Smooth muscle cell (in vitro differentiated cells): ENCODE data around the gene BCL2. TPM values are rescaled to one million over a fixed set of nuclear protein-coding genes. Genes with fewer than 3 reads are reported as not detected.
A peak's percentile ranks its signal among the peaks of the same experiment; 100 is the strongest.

Experiments used
- DNase-seq: peaks from one replicate; lab custom pipeline; 2025; ENCODE audit not compliant: unreplicated experiment; lab: John Stamatoyannopoulos, UW
- H2AFZ ChIP-seq: fragments of 200-600 bp; sonication (generic); 2 replicates; pipeline ENCODE4 v1.6.0; 2016; ENCODE audit warnings: antibody characterized with exemption, low read depth, mild to moderate bottlenecking
- H3F3A ChIP-seq: fragments of 200-600 bp; sonication (generic); 2 replicates; pipeline ENCODE4 v1.6.0; 2017; ENCODE audit warnings: antibody characterized with exemption, low read depth
- H3K27ac ChIP-seq: fragments of 200-600 bp; sonication (generic); 2 replicates; pipeline ENCODE4 v1.5.1; 2016; ENCODE audit warnings: low read depth, mild to moderate bottlenecking
- H3K27me3 ChIP-seq: fragments of 200-600 bp; sonication (generic); 2 replicates; pipeline ENCODE4 v1.6.1; 2016; ENCODE audit warnings: low read depth, mild to moderate bottlenecking
- H3K36me3 ChIP-seq: fragments of 200-600 bp; sonication (generic); 2 replicates; pipeline ENCODE4 v1.5.1; 2016; ENCODE audit warnings: low read depth
- H3K4me1 ChIP-seq: fragments of 200-600 bp; sonication (generic); 2 replicates; pipeline ENCODE4 v1.5.1; 2016; ENCODE audit warnings: low read depth
- H3K4me2 ChIP-seq: fragments of 200-600 bp; sonication (generic); 2 replicates; pipeline ENCODE4 v1.6.0; 2016; ENCODE audit warnings: mild to moderate bottlenecking
- H3K4me3 ChIP-seq: fragments of 200-600 bp; sonication (generic); 2 replicates; pipeline ENCODE4 v1.5.1; 2016; ENCODE audit warnings: mild to moderate bottlenecking
- H3K79me2 ChIP-seq: fragments of 200-600 bp; sonication (generic); 2 replicates; pipeline ENCODE4 v1.6.0; 2016; ENCODE audit warnings: low read depth, mild to moderate bottlenecking
- H3K9ac ChIP-seq: fragments of 200-600 bp; sonication (generic); 2 replicates; pipeline ENCODE4 v1.6.0; 2016; ENCODE audit warnings: low read depth
- H3K9me3 ChIP-seq: fragments of 200-600 bp; sonication (generic); replicated peaks from 2 replicates; pipeline ENCODE4 v1.5.1; 2016; ENCODE audit warnings: low read depth
- H4K20me1 ChIP-seq: fragments of 200-600 bp; sonication (generic); 2 replicates; pipeline ENCODE4 v1.6.0; 2016; ENCODE audit warnings: low read depth
- CTCF ChIP-seq: fragments of 200-600 bp; sonication (generic); IDR thresholded peaks from 2 replicates; pipeline ENCODE4 v1.5.1; 2017; ENCODE audit warnings: borderline replicate concordance, mild to moderate bottlenecking, antibody characterized with exemption; ENCODE audit not compliant: insufficient read depth, poor library complexity, severe bottlenecking
- WGBS: methylation state at CpG from one replicate; pipeline ENCODE4 v1.1.7; 2016; ENCODE audit warnings: low lambda C conversion rate; 5-methylcytosine and 5-hydroxymethylcytosine counted together
- polyA plus RNA-seq: library from polyadenylated mRNA; unstranded; fragments of >200 nt; fragmentation: Nextera tagmentation; extraction: Ambion mirVana; gene quantifications from 2 replicates; pipeline ENCODE4 v1.2.1, GENCODE V29; 2016
- total RNA-seq: library from RNA; depleted of rRNA; stranded (reverse); fragments of >200 nt; gene quantifications from 2 replicates; pipeline ENCODE4 v1.2.3, GENCODE V29; 2014

Gene BCL2
- total and polyA plus RNA-seq, 2 experiments from 2014 or later: 0.85 TPM; not detected in 1

- Histone ChIP-seq H3K27ac (peak overlapping the region; percentile 41), H3K4me1 (peaks cover 18% of the 10 kb centered on the region), H3K9me3 (no peaks in the 10 kb centered on the region), H3K9ac (no peak overlapping the region), H4K20me1 (no peaks in the 10 kb centered on the region), H2AFZ (no peak overlapping the region), H3K4me2 (no peak overlapping the region), H3F3A (peaks cover 10% of the 10 kb centered on the region), H3K27me3 (no peaks in the 10 kb centered on the region), H3K79me2 (no peaks in the 10 kb centered on the region), H3K36me3 (no peaks in the 10 kb centered on the region), H3K4me3 (no peak overlapping the region)
- DNase-seq: no peak
- no peak for TF ChIP-seq CTCF
- 52% methylated on average over 8 of the region's 8 CpGs for WGBS
Observed at GRCh38 chr18:63240531-63241316, 78.8 kb downstream of the BCL2 start.

GRCh38 chr18:63238693-63239075 is 80.9 kb downstream of the BCL2 start:
- peak overlapping the region; percentile 91 for H3K27ac ChIP-seq
- peak overlapping the region; percentile 68 for H3K9ac ChIP-seq
- DNase-seq: no peak
- H3K9me3 ChIP-seq: no peaks in the 10 kb centered on the region
- H3K79me2 ChIP-seq: no peaks in the 10 kb centered on the region
- no peaks in the 10 kb centered on the region for H3K36me3 ChIP-seq
- WGBS: 71% methylated on average over 9 of the region's 9 CpGs
- H2AFZ ChIP-seq: peak overlapping the region; percentile 74
- no peak for TF ChIP-seq CTCF
- H3K27me3 ChIP-seq: no peaks in the 10 kb centered on the region
- no peaks in the 10 kb centered on the region for H4K20me1 ChIP-seq
- peak overlapping the region; percentile 79 for H3K4me2 ChIP-seq
- H3K4me1 ChIP-seq: peaks cover 18% of the 10 kb centered on the region
- H3K4me3 ChIP-seq: peak overlapping the region; percentile 30
- H3F3A ChIP-seq: peaks cover 10% of the 10 kb centered on the region

GRCh38 chr18:63237881-63238692 is 81.5 kb downstream of the BCL2 start:
- TF ChIP-seq CTCF: no peak
- Histone ChIP-seq H4K20me1 (no peaks in the 10 kb centered on the region), H3K27me3 (no peaks in the 10 kb centered on the region), H3K27ac (peak overlapping the region; percentile 91), H3K9me3 (no peaks in the 10 kb centered on the region), H3K9ac (peak overlapping the region; percentile 68), H3K4me1 (peaks cover 18% of the 10 kb centered on the region), H3K79me2 (no peaks in the 10 kb centered on the region), H3K4me2 (peak overlapping the region; percentile 79), H3K36me3 (no peaks in the 10 kb centered on the region), H3F3A (peaks cover 10% of the 10 kb centered on the region), H3K4me3 (peak overlapping the region; percentile 30), H2AFZ (peak overlapping the region; percentile 74)
- WGBS: 9% methylated on average over 14 of the region's 14 CpGs
- DNase-seq: no peak
